Esophagus muscularis mucosa (tissue), 4 donors: ENCODE measurements around the gene CAPRIN2. TPM values are rescaled to one million over a fixed set of nuclear protein-coding genes. Genes with fewer than 3 reads are reported as not detected.

Source experiments
- DNase-seq: peaks from one replicate; pipeline ENCODE4 v3.0.0-alpha.2; 2017; ENCODE audit errors: extremely low spot score
- H3K27ac ChIP-seq, 4 donors: fragments of 200-600 bp; sonication (generic); replicated peaks in 1 of 4; 1 replicate in 3 of 4; 2 replicates in 1 of 4; pipeline ENCODE4 v1.5.1; 2016 to 2019; ENCODE audit warnings: mild to moderate bottlenecking in 1 of 4
- H3K27me3 ChIP-seq, 4 donors: fragments of 200-600 bp; sonication (generic); one replicate each; pipeline versions ENCODE4 v1.5.1 to v1.6.0; 2016 to 2019
- H3K36me3 ChIP-seq, 4 donors: fragments of 200-600 bp; sonication (generic); one replicate each; pipeline ENCODE4 v1.5.1; 2016 to 2019
- H3K4me1 ChIP-seq, 4 donors: fragments of 200-600 bp; sonication (generic); one replicate each; pipeline ENCODE4 v1.5.1; 2016 to 2019
- H3K4me3 ChIP-seq, 4 donors: fragments of 200-600 bp; sonication (generic); 1 replicate in 2 of 4; 2 replicates in 2 of 4; pipeline ENCODE4 v1.5.1; 2016 to 2019; ENCODE audit warnings: mild to moderate bottlenecking in 4 of 4, moderate library complexity in 1 of 4
- H3K9me3 ChIP-seq, 4 donors: fragments of 200-600 bp; sonication (generic); 1 replicate in 3 of 4; 2 replicates in 1 of 4; pipeline ENCODE4 v1.5.1; 2016 to 2019
- CTCF ChIP-seq, 3 experiments: fragments of 200-600 bp in 2 of 3; fragments of 450-650 bp in 1 of 3; sonication (generic) in 2 of 3; IDR thresholded peaks; one replicate each; pipeline ENCODE4 v1.5.1; 2017 to 2019; ENCODE audit warnings: antibody characterized with exemption in 3 of 3, mild to moderate bottlenecking in 2 of 3, moderate library complexity in 1 of 3
- EP300 ChIP-seq: sonication (generic); formaldehyde crosslinking; IDR thresholded peaks from one replicate; pipeline ENCODE4 v1.6.1; 2017; ENCODE audit warnings: antibody characterized with exemption
- POLR2A ChIP-seq: fragments of 450-650 bp; IDR thresholded peaks from one replicate; pipeline ENCODE4 v1.6.1; 2017; ENCODE audit warnings: antibody characterized with exemption, moderate library complexity, mild to moderate bottlenecking, low read depth
- POLR2AphosphoS5 ChIP-seq, 2 donors: sonication (generic); formaldehyde crosslinking; IDR thresholded peaks; one replicate each; pipeline ENCODE4 v1.6.1; 2017; ENCODE audit warnings: antibody characterized with exemption in 2 of 2
- WGBS: methylation state at CpG from one replicate; pipeline ENCODE4 v1.1.5; 2018; 5-methylcytosine and 5-hydroxymethylcytosine counted together
- intact Hi-C: fragments of 100-400 bp; cut with DNase I; formaldehyde crosslinking; loops from one replicate; pipeline ENCODE4 v1.15.1; 2023
- total RNA-seq, 4 donors: library from RNA; depleted of rRNA; stranded (reverse); fragments of >200 nt; gene quantifications; one replicate each; pipeline versions ENCODE4 v1.1.0 to v1.2.1, GENCODE V29; 2016

Gene CAPRIN2
- total RNA-seq, 4 donors from 2014 or later: 21.5 to 44.4 (median 27.9) TPM

- H3K36me3 ChIP-seq: no peaks in the 10 kb centered on the region
- WGBS: 25% methylated on average over 7 of the region's 7 CpGs
- intact Hi-C loops: loop anchor here (2.0 to 5.0 kb wide), 2 partner anchors 52 to 61 kb away; partner anchors contain the start of gene IPO8
- peak overlapping the region; percentile 87 to 90 (median 90) for H3K27ac ChIP-seq
- H3K9me3 ChIP-seq: no peaks in the 10 kb centered on the region
- peaks cover 14 to 21% (median 18%) of the 10 kb centered on the region in 4 donors for H3K4me1 ChIP-seq
- H3K27me3 ChIP-seq: no peaks in the 10 kb centered on the region
- peak overlapping the region; percentile 82 to 93 (median 86) for H3K4me3 ChIP-seq
- TF ChIP-seq POLR2A (no peak), EP300 (no peak), POLR2AphosphoS5 (IDR thresholded peaks at IDR 0.05) (no peak), CTCF (IDR thresholded peaks at IDR 0.05) (no peak)
- no peak for DNase-seq
Measured at GRCh38 chr12:30755395-30755762, 628 bp upstream of the CAPRIN2 start.

DNA sequence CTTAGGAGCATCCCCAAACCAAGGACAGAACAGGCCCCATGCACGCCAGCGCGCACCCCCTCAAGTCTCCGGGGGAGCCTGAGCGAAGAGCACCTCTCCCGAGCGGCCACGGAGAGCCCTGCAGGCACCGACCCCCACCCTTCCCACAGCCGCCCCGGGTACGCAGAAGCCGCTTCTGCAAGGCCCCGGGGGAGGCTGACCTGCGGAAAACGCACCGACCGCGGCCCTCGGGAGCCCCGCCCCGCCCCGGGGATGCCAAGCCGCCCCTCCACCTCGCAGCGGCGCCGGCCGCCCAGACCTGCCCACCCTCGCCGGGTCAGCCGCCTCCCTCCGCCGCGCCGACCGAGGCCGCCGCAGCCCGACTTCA lies 385 bp downstream of the CAPRIN2 start:
- TF ChIP-seq CTCF (IDR thresholded peaks at IDR 0.05) (no peak), EP300 (no peak), POLR2A (no peak)
- H3K4me3 ChIP-seq: peak overlapping the region; percentile 82 to 93 (median 86)
- peaks cover 14 to 21% (median 18%) of the 10 kb centered on the region in 4 donors for H3K4me1 ChIP-seq
- H3K27me3 ChIP-seq: no peaks in the 10 kb centered on the region
- peak overlapping the region; percentile 87 to 90 (median 90) for H3K27ac ChIP-seq
- no peaks in the 10 kb centered on the region for H3K9me3 ChIP-seq
- DNase-seq: no peak
- no peaks in the 10 kb centered on the region for H3K36me3 ChIP-seq
- intact Hi-C loops: loop anchor here (2.0 kb wide), 1 partner anchor 60 kb away; the partner anchor contains the start of gene IPO8
- WGBS: 0% methylated on average over 20 of the region's 40 CpGs

DNA sequence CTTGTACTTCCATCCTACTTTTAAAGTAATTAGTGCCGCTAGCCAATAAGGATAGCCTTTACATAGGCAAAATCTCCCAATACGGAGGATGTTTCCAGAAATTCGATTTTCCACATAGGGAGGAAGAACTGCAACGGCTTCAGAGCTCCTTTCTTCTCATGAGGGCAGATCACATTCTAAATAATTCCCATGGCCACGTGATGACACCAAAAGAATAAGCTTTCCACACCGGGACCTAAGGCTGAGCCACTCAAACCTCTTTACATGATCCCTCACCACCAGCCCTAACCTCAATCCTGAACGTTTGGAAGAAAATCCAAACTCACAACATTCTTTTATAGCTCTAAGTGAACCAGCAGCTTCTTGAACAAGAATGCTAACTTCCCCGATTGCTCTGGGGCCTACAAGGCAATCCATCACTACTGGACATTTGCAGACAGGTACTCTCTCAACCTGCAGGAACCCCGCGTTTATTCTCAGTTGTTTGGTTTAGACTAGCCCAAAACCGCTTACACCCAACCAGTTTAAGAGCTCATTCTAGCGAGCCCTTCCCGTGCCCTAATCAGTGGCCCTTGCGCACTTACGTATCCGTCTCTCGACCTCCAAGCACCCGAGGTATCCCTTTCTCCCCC lies 884 bp downstream of the CAPRIN2 start:
- Histone ChIP-seq H3K36me3 (no peaks in the 10 kb centered on the region), H3K27me3 (no peaks in the 10 kb centered on the region), H3K27ac (peak overlapping the region; percentile 87 to 90 (median 90)), H3K4me3 (peak overlapping the region; percentile 82 to 93 (median 86)), H3K9me3 (no peaks in the 10 kb centered on the region), H3K4me1 (peaks cover 14 to 21% (median 19%) of the 10 kb centered on the region in 4 donors)
- WGBS: 14% methylated on average over 18 of the region's 18 CpGs
- intact Hi-C loops: loop anchor here (2.0 kb wide), 1 partner anchor 59 kb away; the partner anchor contains the start of gene IPO8
- DNase-seq: no peak
- TF ChIP-seq EP300: no peak
- TF ChIP-seq POLR2AphosphoS5 (IDR thresholded peaks at IDR 0.05): no peak
- TF ChIP-seq CTCF (IDR thresholded peaks at IDR 0.05): no peak

GRCh38 chr12:30753233-30753632 lies 1.5 kb downstream of the CAPRIN2 start:
- Histone ChIP-seq H3K9me3 (no peaks in the 10 kb centered on the region), H3K27ac (peak overlapping the region in 1 of 4 donors; percentile 90), H3K27me3 (no peaks in the 10 kb centered on the region), H3K36me3 (no peaks in the 10 kb centered on the region), H3K4me1 (peaks cover 14 to 22% (median 19%) of the 10 kb centered on the region in 4 donors), H3K4me3 (peak overlapping the region in 2 of 4 donors; percentile 82 to 86)
- no peak for DNase-seq
- WGBS: 68% methylated on average over 3 of the region's 3 CpGs
- TF ChIP-seq POLR2A (no peak), EP300 (no peak), POLR2AphosphoS5 (IDR thresholded peaks at IDR 0.05) (no peak), CTCF (IDR thresholded peaks at IDR 0.05) (no peak)
- intact Hi-C loops: no loop called here
